Stimulated activated CD8-positive, alpha-beta memory T cell treated with anti-CD3 and anti-CD28 coated beads, Interleukin-7, amount 100 ng/mL, for 24 hours (primary cell): Measurements from ENCODE around the gene C19orf47.
A peak's percentile ranks its signal among the peaks of the same experiment; 100 is the strongest.
"Not testable (repeated sequence)": the region's sequence is repeated elsewhere in the genome, so short reads cannot be mapped to it uniquely, and the experiment has no call there.

Experiments
- DNase-seq: peaks from one replicate; pipeline ENCODE4 v3.0.0-alpha.2; 2020; ENCODE audit warnings: low read depth

Gene C19orf47

DNA sequence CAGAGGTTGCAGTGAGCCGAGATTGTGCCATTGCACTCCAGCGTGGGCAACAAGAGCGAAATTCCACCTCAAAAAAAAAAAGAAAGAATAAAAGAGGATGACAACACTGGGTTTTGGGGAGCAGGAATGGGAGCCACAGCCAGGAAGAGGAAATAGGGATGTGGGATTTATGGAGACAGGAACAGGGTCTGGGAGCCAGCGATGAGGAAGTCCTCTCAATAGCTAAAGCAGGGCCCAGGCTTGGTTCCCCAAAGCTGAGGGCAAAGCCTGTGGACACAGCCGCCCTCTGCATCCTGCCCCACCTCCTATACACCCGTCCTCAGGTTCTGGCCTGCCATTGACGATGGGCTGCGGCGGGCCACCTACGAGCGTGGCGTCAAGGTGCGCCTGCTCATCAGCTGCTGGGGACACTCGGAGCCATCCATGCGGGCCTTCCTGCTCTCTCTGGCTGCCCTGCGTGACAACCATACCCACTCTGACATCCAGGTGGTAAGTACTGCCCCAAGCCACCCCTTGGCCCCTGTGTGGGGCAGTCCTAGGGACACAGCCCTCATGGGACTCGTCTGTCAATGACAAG, 28.2 kb upstream of the C19orf47 start:
- DNase-seq = no peak

DNA sequence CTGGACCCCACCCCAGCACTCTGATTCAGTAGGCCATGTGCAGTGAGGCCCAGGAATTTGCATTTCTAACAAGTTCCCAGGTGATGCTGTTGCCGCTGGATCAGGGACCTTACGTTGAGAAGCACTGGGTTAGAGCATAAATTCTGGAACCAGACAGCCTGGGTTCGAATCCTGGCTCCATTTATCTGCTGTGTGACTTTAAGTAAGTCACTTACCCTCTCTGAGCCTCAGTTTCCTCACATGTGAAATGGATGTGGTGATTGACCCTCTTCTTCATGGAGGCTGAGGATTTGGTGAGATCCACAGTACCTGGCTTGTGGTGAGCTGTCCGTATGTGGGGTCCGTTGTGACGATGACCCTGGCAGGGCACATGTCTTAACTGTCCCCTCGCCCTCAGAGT, 25.9 kb upstream of the C19orf47 start:
- no peak for DNase-seq

DNA sequence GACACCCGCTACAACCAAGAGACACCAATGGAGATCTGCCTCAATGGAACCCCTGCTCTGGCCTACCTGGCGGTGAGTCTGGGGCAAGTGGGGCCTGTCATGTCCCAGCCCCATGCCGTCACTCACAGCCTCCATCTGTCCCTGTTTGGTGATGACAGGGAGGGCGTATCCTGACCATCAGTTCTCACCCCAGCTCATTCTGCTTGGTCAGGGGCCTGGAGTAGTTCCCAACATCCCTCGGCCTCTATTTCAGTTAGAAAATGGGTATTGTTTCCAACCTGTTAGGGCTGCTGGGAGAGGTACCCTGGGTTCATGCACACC, 23.6 kb upstream of the C19orf47 start:
- no peak for DNase-seq

DNA sequence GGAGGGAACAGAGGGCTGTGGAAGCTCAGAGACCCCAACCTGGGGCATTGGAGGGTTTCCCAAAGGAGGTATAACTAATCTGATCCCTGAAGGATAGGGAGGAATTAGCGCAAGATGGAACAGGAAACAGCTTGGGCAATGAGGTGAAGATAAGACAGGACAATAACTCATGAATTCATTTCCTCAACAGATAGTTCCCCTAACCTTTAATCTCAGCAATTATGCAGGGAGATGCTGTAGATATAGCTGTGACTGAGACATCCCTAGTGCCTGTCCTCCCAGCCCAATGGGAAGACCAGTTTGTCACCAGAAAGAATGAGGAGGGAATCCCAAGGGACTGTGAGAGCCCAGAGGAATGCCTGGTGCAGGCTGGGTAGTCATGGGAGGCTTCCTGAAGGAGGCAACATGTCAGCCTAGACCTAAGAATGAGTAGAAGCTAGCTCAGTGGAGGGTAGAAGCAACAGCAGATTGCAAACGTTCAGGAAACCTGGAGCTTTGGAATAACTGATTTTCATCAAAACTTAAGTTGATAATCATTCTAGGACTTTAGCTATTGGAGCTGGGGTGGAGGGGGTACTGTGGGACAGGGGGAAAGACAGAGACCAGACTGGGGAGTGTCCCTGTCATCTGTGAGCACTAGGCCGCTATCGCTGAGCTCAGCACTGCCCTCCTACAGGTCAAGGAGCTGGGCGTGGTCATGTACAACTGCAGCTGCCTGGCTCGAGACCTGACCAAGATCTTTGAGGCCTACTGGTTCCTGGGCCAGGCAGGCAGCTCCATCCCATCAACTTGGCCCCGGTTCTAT, 23.0 kb upstream of the C19orf47 start:
- no peak for DNase-seq

DNA sequence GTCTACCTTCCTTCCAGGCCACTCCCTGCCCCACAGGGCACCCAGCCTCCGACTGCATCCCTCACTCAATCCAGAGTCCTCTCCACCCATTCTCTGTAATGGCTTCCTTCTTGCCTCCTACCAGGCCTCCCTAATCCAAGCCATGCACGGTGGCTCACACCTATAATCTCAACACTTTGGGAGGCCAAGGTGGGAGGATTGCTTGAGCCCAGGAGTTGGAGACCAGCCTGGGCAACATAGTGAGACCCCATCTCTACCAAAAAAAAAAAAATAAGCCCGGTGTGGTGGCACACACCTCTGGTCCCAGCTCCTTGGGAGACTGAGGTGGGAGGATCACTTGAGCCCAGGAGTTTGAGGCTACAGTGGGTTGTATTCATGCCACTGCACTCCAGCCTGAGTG, 22.1 kb upstream of the C19orf47 start:
- not testable (repeated sequence) for DNase-seq

DNA sequence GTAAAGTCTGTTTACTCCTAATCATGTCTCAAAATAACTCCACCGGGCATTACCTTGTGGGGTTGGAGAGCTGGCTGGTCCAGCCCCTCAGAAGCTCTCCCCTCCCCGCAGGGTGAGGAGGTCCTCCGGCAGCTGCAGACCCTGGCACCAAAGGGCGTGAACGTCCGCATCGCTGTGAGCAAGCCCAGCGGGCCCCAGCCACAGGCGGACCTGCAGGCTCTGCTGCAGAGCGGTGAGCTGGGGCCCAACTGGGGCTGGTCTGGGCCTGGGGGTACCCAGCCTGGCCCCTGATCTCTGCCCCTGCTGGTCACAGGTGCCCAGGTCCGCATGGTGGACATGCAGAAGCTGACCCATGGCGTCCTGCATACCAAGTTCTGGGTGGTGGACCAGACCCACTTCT, 21.6 kb upstream of the C19orf47 start:
- no peak for DNase-seq

DNA sequence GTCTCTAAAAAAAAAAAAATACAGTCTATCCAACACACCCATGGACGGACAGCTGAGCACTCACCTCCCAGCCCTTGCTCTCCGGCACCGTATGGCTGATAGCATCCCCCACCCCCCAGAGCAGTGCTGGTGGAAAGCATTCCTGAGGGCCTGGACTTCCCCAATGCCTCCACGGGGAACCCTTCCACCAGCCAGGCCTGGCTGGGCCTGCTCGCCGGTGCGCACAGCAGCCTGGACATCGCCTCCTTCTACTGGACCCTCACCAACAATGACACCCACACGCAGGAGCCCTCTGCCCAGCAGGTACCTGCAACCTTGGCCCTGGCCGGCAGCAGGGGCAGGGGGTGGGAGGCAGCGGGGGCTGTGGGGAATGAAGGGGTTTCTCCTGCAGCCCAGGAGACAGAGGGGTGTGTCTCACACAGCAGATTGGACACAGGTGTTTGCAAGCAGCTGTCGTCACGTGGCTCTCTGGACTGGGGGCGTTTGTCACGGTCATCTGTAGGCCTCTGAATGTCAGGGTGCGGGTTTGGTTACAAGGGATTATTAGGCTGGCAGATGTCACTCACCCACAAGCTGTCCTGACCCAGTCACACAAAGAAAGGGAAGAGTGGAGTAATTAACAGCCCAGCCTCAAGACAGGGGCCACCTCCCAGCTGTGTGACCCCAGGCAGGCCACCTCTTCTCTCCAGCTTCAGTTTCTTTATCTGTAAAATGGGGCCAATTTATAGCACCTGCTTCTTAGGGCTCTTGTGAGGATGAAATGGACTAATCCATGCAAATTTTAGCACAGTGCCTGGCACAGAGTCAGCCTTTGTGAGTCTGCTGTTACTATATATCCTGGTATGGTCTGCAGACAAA, 19.6 kb upstream of the C19orf47 start:
- DNase-seq = no peak

DNA sequence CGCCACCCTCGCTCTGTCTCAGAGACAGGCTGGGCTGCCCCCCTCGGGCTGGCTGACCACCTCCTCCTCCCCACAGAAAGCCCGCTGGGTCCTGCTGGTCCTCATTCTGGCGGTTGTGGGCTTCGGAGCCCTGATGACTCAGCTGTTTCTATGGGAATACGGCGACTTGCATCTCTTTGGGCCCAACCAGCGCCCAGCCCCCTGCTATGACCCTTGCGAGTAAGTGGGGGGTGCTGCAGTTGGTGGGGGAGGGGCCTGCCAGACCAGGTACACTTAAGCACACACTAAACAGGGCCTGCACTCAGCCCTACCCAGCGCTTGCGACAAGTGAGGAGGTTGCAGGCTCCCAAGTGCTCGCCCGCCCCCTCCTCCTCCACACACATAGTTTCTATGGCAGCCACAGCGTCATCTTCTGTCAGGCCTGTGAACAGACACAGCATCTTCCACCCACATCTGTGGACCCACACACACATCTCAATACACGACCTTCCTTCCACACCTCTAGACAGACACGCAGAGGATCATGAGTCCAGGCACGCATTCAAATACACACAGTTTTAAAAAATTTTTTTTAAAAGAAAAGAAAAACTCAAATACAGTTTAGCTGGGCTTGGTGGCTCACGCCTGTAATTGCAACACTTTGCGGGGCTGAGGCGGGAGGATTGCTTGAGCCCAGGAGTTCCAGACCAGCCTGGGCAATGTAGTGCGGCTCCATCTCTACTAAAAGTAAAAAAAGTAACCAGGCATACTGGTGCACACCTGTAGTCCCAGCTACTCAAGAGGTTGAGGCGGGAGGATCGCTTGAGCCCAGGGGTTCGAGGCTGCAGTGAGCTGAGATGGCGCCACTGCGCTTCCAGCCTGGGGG, 18.7 kb upstream of the C19orf47 start:
- no peak for DNase-seq

DNA sequence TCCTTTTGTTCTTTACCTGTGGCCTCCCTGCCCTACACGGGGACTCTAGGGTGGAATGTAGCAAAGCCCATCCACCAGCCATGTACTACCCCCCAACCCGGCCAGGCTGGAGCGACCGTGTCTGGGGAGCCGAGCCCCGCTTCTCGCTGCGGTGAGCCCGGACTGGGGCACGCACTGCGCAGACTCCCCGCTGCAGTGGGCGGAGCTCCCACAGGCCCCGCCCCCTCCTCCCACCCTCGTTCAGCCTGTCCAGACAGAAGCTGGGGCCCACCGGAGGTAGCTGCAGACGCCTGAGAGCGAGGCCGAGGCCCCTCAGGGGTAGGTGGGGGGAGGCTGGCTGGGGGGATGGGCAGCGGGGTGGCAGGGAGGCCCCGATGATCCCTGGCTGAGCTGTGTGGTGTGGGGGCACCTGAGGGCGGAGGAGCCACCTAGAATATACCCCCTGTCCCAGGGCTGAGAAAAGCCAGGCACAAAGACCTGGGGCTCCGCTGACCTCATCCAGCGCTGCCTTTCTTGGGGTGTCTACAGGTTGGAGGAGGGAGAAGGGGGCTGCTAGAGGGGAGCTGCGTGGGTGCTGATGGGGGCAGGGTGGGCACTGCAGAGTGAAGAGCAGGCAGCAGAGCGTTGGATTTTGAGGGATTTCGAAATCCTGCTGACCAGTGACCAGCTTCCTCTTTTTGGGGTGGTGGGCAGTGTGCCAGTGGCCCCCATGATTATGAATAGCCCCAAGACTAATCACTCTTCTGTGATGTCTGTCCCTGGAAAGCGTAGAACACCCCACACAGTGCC, 17.6 kb upstream of the C19orf47 start:
- DNase-seq = peak; percentile 24

DNA sequence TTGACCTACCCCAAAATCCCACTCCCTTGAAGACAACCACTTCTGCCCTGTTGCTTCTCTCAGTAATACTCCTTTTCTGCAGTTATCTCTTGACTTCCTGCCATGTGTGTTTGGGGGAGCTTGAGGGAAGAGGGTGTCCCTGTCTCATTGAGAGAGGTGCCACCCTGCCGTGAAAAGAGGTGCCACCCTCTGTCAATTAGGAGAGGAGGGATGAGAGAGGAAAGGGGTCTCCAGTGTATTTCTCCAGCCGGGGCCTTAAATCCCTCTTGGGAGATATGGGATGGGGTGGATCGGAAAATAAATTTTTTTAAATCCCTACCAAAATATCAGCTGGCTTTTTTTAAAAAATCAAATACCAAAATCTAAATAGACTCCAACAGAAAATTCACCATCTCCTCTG, 16.8 kb upstream of the C19orf47 start:
- no peak for DNase-seq

DNA sequence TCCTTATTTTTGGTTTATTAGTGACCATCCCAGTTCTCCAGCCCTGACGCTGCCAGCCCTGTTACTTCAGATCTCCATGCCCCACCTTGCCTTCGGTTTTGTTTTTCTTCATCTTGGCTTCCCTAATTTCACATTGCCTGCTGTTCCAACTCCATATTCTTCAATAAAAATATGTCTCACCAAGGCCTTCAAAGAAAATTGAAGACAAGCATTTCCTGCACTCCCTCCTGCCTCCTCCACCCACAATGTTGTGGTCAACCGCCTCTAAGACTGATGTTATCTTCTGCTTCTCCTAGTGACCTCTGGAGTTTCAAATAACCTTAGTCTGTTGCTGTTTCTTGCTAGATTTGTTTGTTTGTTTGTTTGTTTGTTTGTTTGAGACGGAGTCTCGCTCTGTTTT, 14.9 kb upstream of the C19orf47 start:
- DNase-seq = no peak

DNA sequence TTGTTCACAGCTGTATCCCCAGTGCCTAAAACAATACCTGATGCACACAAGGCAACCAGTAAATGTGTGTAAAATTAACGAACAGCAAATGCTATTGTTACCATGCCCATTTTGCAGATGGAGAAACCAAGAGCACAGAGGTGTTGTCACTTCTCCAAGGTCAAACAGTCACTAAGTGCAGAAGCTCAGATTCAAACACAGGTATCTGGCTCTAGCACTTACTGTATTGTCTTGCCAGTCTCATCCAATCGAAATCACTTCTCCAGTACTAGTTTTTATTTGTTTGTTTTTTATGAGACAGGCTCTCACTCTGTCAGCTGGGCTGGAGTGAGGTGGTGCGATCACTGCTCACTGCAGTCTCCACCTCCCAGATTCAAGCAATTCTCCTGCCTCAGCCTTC, 14.0 kb upstream of the C19orf47 start:
- no peak for DNase-seq

DNA sequence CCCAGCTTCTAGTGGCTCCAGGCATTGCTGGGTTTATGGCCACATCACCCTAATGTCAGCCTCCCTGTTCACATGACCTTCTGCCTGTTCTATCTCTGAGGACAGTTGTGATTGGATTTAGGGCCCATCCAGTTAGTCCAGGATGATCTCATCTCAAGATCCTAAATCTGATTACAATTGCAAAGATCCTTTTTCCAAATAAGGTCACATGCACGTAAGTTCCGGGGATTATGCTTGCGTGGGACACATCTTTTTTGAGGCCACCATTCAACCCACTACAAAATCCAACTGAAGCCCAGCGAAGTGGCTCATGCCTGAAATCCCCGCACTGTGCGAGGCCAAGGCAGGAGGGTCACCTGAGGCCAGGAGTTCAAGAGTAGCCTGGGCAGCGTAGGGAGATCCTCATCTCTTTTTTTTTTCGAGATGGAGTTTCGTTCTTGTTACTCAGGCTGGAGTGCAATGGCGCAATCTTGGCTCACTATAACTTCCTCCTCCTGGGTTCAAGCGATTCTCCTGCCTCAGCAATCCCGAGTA, 12.6 kb upstream of the C19orf47 start:
- no peak for DNase-seq

DNA sequence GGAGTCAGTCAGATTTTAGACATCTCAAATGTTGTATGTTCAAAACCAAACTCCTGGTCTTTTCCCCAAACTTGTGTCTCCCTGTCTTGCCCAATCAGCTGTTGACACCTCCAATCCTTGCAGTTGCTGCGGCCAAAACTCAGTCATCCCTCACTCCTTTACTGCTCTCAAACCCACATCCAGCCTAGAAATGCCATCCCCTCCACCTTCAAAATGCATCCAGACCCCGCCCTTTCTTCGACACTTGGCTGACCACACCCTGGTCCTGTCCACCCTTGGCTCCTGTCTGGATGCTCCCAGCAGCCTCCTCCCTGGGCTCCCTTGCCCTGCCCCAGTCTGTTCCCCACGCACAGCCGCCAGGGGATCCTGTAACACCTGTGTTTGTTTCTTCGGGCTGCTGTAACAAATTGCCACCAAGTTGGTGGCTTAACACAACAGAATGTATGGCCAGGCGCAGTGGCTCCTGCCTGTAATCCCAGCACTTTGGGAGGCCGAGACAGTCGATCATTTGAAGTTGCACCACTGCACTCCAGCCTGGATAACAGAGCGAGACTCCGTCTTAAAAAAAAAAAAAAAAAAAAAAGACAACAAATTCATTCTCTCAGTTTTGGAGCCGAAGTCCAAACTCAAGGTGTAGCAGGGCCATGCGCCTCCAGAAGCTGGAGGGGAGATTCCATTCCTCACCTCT, 12.0 kb upstream of the C19orf47 start:
- DNase-seq = no peak

DNA sequence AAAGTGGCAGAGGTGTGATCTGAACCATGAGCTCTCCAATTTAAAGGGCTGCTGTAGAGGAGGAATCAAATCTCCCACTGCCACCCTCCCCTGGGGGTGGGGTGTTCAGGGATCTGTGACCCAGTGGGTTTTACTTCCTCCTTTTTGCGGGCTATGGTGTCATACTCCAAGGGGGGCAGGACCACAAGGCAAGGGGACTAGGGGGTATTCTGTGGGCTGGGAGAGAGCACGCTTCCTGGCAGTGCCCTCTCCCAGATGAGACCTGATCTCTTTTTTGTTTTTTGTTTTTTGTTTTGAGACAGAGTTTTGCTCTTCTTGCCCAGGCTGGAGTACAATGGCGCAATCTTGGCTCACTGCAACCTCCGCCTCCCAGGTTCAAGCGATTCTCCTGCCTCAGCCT, 10.6 kb upstream of the C19orf47 start:
- DNase-seq = no peak

DNA sequence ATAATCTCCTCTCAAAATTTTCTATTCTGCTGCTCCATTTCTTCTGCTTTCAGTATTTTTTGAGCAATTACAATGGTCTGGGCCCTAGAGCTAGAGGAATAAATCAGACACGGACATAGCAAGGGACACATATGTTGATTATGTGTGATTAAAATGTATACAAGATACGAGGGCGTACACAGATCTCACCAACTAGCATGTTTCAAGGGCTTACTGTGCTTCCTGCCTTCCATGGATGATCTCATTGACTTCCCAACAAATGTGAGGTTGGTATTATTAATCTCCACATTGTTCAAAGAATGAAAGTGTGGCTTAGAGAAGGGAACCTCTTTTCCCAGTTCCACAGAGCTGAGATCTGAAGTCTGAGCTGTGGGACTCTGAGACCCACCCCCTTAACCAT, 9.4 kb upstream of the C19orf47 start:
- DNase-seq = no peak

DNA sequence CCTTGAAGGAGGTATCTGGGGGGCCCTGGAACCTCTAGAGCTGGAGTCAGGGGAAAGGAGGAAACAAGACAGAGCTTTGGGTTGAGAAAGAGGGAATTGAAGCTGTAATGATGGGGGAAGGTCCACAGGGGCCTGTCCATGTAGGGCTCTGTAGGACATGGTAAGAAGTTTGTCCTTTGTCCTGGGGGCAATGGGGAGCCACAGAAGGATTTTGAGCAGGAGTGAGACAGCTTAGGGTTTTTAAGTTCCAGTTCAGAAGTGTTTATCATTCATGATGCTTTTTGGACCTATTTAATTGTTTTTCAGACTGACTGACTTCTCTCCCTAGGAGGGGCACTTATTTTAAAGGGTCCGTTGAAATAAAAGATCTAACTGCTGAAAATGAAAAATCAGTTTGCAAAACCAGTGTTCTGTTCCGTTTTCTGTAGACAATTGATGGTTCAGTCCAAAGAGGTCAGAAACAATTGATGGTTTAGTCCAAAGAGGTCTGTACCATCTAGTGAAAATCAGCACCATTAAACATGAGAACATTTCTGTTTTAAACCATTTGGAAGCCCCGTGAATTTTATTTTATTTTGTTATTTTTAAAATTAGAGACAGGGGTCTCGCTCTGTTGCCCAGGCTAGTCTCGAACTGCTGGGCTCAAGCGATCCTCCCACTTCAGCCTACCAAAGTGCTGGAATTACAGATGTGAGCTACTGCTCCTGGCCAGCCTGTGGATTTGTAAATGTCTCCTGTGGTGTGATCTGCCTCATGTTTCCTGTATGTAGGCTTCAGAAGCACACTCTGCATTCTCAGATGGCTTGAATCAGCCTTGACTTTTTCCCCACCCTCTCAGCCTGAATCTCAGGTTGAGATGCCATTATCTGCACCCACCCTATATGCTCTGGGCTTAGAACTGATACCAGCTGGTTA, 8.7 kb upstream of the C19orf47 start:
- no peak for DNase-seq

DNA sequence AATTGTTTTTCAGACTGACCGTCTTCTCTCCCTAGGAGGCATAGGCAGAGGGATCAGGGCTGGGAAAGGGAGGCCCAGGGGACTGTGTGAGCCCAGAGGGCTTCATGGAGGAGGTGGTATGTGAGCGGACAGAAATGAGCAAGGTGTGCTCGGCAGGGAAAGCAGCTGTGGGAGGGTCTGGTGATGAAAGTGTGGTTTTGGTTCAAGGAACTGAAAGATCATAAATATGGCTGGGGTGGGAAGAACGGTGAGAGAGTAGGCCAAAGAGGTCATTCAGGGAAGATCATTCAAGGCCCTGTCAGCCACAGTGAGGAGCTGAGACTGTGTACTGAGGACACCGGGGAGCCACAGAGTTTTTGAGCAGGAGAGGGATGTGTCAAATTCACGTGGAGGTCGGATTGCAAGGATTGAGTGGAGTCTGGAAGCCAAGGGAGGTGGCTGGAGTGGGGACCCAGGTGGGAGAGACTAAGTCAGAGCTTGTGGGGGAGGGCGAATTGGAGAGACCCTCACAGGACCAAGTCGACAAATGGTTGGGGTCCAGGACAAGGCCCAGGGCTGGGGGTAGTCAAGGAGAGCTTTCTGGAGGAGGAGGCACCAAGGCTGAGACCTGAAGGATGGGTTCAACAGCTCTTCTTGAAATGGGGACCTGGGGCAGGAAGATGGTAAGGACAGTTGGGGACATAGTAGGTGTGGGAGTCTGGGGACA, 7.9 kb upstream of the C19orf47 start:
- DNase-seq = no peak

DNA sequence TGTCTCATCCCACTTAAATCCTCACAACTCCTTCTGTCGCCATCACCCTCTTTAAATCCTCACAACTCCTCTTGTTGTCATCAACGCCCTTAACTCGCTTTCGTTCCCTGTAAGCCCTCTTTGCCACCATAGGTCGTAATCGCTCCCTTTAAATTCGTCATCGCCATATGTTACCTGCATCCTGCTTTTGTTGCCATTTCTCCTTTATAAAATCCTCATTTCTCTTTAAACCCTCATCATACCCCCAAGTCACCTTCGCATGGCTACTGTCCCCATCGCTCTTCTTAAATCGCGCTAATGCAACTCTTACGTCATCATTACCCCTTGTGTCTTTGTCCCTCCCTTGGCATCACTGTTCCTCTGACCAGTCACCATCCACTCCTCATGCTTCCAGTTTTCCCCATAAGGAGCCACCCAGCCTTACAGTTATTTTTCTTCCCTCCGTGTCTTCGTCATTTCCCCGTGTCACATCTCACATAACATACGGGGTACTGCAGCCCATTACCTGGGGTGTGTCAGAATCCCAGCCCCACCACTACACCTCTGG, 837 bp upstream of the C19orf47 start:
- no peak for DNase-seq
